ENCODE results near the gene B4GALNT3.

GRCh38 chr12:593396-594270, 133.9 kb downstream of the B4GALNT3 start:
- TF ChIP-seq CTCF (IDR thresholded peaks at IDR 0.05 in 4 of 5, conservative IDR thresholded peaks at IDR 0.05 in 1 of 5) (no peak), POLR2A (IDR thresholded peaks at IDR 0.05) (no peak)

All from gastrocnemius medialis (tissue), 4 donors.